Lower lobe of right lung (tissue), 2 donors: Measurements from ENCODE around the gene OSBPL5. TPM values are rescaled to one million over a fixed set of nuclear protein-coding genes. Genes with fewer than 3 reads are reported as not detected.
A peak's percentile ranks its signal among the peaks of the same experiment; 100 is the strongest.

Source experiments
- ATAC-seq, 2 donors: fragments of 200-7000 bp; cut with Tn5 transposase; one replicate each; pipeline ENCODE4 v1.9.1; 2020 to 2022; ENCODE audit warnings: mild to moderate bottlenecking in 2 of 2, moderate library complexity in 2 of 2
- DNase-seq: peaks from one replicate; pipeline ENCODE4 v3.0.0-alpha.2; 2020
- H3K27ac ChIP-seq: fragments of 200-600 bp; one replicate; pipeline ENCODE4 v1.8.0; 2022
- H3K27me3 ChIP-seq: fragments of 200-600 bp; one replicate; pipeline ENCODE4 v1.8.0; 2022; ENCODE audit warnings: low read depth
- H3K36me3 ChIP-seq: fragments of 200-600 bp; one replicate; pipeline ENCODE4 v1.8.0; 2022; ENCODE audit warnings: mild to moderate bottlenecking
- H3K4me1 ChIP-seq: fragments of 200-600 bp; one replicate; pipeline ENCODE4 v1.8.0; 2022
- H3K4me3 ChIP-seq: fragments of 200-600 bp; one replicate; pipeline ENCODE4 v1.8.0; 2022; ENCODE audit warnings: mild to moderate bottlenecking
- H3K9me3 ChIP-seq: fragments of 200-600 bp; one replicate; pipeline ENCODE4 v1.8.0; 2022
- intact Hi-C: fragments of 100-400 bp; cut with DNase I; formaldehyde crosslinking; loops from one replicate; pipeline ENCODE4 v1.11.0; 2022
- total RNA-seq: library from RNA; stranded (reverse); fragmentation: NEBNext Ultra II Directional; extraction: Animal tissue kit (Norgen Biotek cat#: 25700); gene quantifications from one replicate; pipeline ENCODE4 v1.2.1, GENCODE V29; 2021
- TF ChIP-seq, protein P1 (sequence below): fragments of 200-600 bp; IDR thresholded peaks from one replicate; pipeline ENCODE4 v1.8.0; 2022; ENCODE audit warnings: antibody characterized with exemption, mild to moderate bottlenecking
- donor health status: DM: no; HTN: yes; CAD: no; lungs with severe emphysema.

The OSBPL5 gene
- total RNA-seq, 1 donor from 2014 or later: 46.2 TPM

DNA sequence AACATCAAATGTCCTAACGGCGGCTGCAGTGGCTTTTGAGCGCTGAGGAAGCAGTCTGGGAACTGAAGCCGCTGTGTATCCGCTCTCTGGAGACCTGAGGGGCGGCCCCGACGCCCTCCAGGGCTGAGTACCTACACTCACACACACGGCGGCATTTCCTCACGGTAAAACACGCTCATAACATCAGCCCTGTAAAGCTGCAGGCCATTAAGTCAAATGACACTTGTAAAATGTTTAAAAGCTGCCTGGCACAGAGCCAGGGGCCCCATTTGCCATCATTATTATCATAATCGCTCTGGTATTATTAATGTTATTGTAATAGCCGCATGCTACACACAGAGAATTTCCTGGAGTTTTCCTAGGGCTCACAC lies 113.0 kb downstream of the OSBPL5 start:
- no peak for DNase-seq
- no peaks in the 10 kb centered on the region for H3K9me3 ChIP-seq
- peaks cover 38% of the 10 kb centered on the region for H3K4me1 ChIP-seq
- ATAC-seq: no peak
- peaks cover 30% of the 10 kb centered on the region for H3K36me3 ChIP-seq
- TF ChIP-seq, protein P1, sequence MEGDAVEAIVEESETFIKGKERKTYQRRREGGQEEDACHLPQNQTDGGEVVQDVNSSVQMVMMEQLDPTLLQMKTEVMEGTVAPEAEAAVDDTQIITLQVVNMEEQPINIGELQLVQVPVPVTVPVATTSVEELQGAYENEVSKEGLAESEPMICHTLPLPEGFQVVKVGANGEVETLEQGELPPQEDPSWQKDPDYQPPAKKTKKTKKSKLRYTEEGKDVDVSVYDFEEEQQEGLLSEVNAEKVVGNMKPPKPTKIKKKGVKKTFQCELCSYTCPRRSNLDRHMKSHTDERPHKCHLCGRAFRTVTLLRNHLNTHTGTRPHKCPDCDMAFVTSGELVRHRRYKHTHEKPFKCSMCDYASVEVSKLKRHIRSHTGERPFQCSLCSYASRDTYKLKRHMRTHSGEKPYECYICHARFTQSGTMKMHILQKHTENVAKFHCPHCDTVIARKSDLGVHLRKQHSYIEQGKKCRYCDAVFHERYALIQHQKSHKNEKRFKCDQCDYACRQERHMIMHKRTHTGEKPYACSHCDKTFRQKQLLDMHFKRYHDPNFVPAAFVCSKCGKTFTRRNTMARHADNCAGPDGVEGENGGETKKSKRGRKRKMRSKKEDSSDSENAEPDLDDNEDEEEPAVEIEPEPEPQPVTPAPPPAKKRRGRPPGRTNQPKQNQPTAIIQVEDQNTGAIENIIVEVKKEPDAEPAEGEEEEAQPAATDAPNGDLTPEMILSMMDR: no peak
- H3K27ac ChIP-seq: no peak overlapping the region
- no peaks in the 10 kb centered on the region for H3K27me3 ChIP-seq
- no peak overlapping the region for H3K4me3 ChIP-seq
- intact Hi-C loops: no loop called here

DNA sequence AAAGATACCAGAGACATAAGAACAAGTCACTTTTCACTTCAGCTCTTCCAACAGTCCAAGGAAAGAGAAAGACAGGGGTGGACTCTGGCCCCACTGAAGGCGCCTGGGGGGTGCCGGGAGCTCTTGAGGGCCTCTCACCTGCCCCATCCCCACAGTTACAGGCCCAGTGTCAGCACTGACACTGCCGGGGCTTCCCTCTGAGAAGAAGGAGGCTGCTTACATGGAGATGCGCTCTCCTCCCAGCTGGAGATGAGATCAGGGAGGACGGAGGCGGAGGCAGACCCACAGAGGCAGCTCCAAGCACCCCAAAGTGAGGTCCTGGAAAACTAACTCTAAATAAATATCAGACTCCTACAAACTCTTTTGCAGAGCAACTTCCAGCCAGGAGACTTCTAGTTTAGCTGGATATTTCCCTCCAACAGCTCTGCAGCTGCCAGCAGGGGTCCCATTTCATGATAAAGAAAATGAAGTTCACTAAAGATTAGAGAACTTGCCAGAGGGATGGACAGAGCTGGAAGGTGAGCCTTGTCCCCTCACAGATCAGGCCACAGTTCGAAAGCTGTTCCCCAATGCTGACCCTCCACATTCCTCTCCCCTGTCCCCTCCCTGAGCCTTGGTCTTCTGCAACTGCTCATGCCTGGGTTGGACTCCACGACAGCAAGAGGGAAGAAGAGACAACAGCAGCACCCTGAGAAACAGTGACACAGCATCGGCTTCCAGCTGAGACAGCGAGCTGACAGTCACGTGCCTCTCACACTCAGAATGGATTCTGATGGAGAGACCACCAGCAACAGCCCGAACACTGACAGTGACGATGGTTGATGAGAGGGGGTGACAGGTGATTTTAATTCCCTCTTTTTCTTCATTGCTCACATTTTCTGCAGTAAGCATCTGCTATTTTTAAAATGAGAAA lies 113.7 kb downstream of the OSBPL5 start:
- peaks cover 36% of the 10 kb centered on the region for H3K4me1 ChIP-seq
- intact Hi-C loops: no loop called here
- no peak for DNase-seq
- H3K27ac ChIP-seq: no peak overlapping the region
- no peak for ATAC-seq
- H3K9me3 ChIP-seq: no peaks in the 10 kb centered on the region
- TF ChIP-seq, protein P1: no peak
- peaks cover 34% of the 10 kb centered on the region for H3K36me3 ChIP-seq
- H3K27me3 ChIP-seq: no peaks in the 10 kb centered on the region
- H3K4me3 ChIP-seq: no peak overlapping the region

- TF ChIP-seq, protein P1: no peak
- Histone ChIP-seq H3K27me3 (no peaks in the 10 kb centered on the region), H3K27ac (peak overlapping the region; percentile 72), H3K4me1 (peaks cover 27% of the 10 kb centered on the region), H3K4me3 (no peak overlapping the region), H3K36me3 (peaks cover 42% of the 10 kb centered on the region), H3K9me3 (no peaks in the 10 kb centered on the region)
- no peak for DNase-seq
- no peak for ATAC-seq
- intact Hi-C loops: no loop called here
Measured at GRCh38 chr11:3050386-3051195, 114.5 kb downstream of the OSBPL5 start.

DNA sequence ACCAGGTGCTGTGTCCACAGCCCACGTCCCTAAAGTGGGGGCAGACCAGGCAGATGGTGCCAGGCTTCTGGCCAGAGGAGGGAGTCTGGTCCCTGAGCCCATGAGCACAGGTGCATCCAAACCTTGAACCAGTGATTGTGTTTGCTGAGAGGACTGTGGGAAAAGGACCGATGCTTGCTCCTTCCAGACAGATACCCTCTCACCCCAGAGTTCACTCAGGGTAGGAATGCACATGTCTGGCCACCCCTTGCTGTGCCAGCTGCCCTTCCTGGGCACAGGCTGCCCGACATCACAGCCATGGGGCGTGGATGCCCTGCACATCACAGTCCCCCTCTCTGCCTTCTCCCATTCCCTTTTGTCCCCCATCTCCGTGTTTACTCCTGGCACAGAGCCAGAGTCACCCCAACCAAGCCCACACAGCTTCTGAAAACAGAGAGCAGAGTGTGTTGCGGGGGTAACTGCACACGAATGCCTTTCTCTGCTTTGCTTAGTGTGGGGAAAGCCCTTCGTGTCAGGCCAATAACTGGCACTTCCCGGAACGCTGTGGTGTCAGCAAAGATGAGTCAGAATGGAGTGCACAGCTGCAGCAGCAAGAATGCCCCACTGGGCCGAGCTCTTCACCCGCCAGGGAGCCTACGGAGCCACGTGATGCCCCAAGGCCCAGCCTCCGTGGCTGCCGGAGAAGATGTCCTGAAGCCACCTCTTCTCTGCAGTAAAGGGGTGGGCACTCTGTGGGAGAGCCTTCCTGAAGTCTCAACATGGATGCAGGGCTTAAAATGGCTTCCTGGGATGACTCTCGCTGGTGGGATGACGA lies 115.5 kb downstream of the OSBPL5 start:
- ATAC-seq (peak; percentile 85 to 86), DNase-seq (peak; percentile 67)
- Histone ChIP-seq H3K4me1 (peaks cover 22% of the 10 kb centered on the region), H3K27me3 (no peaks in the 10 kb centered on the region), H3K9me3 (no peaks in the 10 kb centered on the region), H3K27ac (peak overlapping the region; percentile 72), H3K36me3 (peaks cover 50% of the 10 kb centered on the region), H3K4me3 (no peak overlapping the region)
- intact Hi-C loops: no loop called here
- TF ChIP-seq, protein P1: peak; percentile 31

GRCh38 chr11:3047637-3048036 lies 117.5 kb downstream of the OSBPL5 start:
- intact Hi-C loops: no loop called here
- Histone ChIP-seq H3K4me1 (peaks cover 42% of the 10 kb centered on the region), H3K27me3 (no peaks in the 10 kb centered on the region), H3K27ac (no peak overlapping the region), H3K4me3 (no peak overlapping the region), H3K9me3 (no peaks in the 10 kb centered on the region), H3K36me3 (peaks cover 39% of the 10 kb centered on the region)
- DNase-seq: no peak
- no peak for ATAC-seq
- TF ChIP-seq, protein P1: no peak
